HepG2 (cell line): ENCODE measurements around the gene PLEKHG7. TPM values are rescaled to one million over a fixed set of nuclear protein-coding genes. Genes with fewer than 3 reads are reported as not detected.

Experiments used
- ATAC-seq: fragments of 200-7000 bp; cut with Tn5 transposase; 3 replicates; pipeline ENCODE4 v1.9.1; 2020; ENCODE audit warnings: mild to moderate bottlenecking, moderate library complexity
- BruUV-seq: library from RNA; stranded (reverse); fragments of 400-500 nt; replicated peaks from 2 replicates; lab custom pipeline; 2021; lab: Mats Ljungman, UMichigan
- CTCF ChIA-PET: fragments of 300-600 bp; formaldehyde crosslinking; extraction: SDS; loops from one replicate; lab custom pipeline; 2021; ENCODE audit warnings: low total read pairs, inconsistent platforms, low intra/inter-chr PET ratio; lab: Yijun Ruan, JAX
- POLR2A ChIA-PET: fragments of 350-600 bp; sonication (Branson Sonifier 250); formaldehyde crosslinking; loops from one replicate; lab custom pipeline; 2020; ENCODE audit warnings: antibody characterized with exemption, inconsistent platforms; lab: Yijun Ruan, JAX
- DNase-seq: peaks from one replicate; pipeline ENCODE4 v3.0.0-alpha.2; 2015; ENCODE audit warnings: low spot score
- FAIRE-seq: peaks from 3 replicates; lab custom pipeline; 2011; peaks lifted over from hg19 to GRCh38; lab: Jason Lieb, UNC
- H2AFZ ChIP-seq: one replicate; pipeline ENCODE4 v1.6.1; 2011; ENCODE audit warnings: low read length, inconsistent platforms
- H3K27ac ChIP-seq: fragments of 300-600 bp; 3 replicates; pipeline ENCODE4 v1.8.0; 2011; ENCODE audit warnings: mixed run types, mild to moderate bottlenecking, mixed read lengths, low read length, inconsistent platforms; ENCODE audit not compliant: insufficient read depth; ENCODE audit errors: extremely low read length
- H3K27me3 ChIP-seq, 2 experiments: fragments of 200-600 bp in 1 of 2; 2 replicates in 1 of 2; 3 replicates in 1 of 2; pipeline versions ENCODE4 v1.6.0 to v1.8.0; 2011; ENCODE audit warnings: low read length in 2 of 2, mild to moderate bottlenecking in 2 of 2, moderate library complexity in 2 of 2, inconsistent platforms in 1 of 2; ENCODE audit not compliant: insufficient read depth in 2 of 2, control insufficient read depth in 1 of 2
- H3K36me3 ChIP-seq, 2 experiments: fragments of 200-600 bp in 1 of 2; replicated peaks in 1 of 2; 2 replicates in 1 of 2; 3 replicates in 1 of 2; pipeline versions ENCODE4 v1.5.1 to v1.8.0; 2011; ENCODE audit warnings: low read length in 2 of 2, inconsistent platforms in 1 of 2; ENCODE audit not compliant: insufficient read depth in 2 of 2, control insufficient read depth in 1 of 2
- H3K4me1 ChIP-seq: 2 replicates; pipeline ENCODE4 v1.5.1; 2012; ENCODE audit warnings: low read length, inconsistent platforms; ENCODE audit not compliant: insufficient read depth
- H3K4me2 ChIP-seq: 2 replicates; pipeline ENCODE4 v1.6.0; 2011; ENCODE audit warnings: low read depth, low read length, inconsistent platforms
- H3K4me3 ChIP-seq, 3 experiments: fragments of 200-600 bp in 1 of 3; sonication (generic), shearing (Covaris generic) in 1 of 3; replicated peaks in 1 of 3; 2 replicates each; pipeline ENCODE4 v1.5.1; 2011 to 2016; ENCODE audit warnings: low read length in 3 of 3, inconsistent platforms in 2 of 3, low read depth in 2 of 3, mild to moderate bottlenecking in 2 of 3, control low read depth in 1 of 3, mixed read lengths in 1 of 3; ENCODE audit not compliant: insufficient read depth in 1 of 3
- H3K79me2 ChIP-seq: one replicate; pipeline ENCODE4 v1.6.1; 2011; ENCODE audit warnings: low read length, inconsistent platforms; ENCODE audit not compliant: insufficient read depth
- H3K9ac ChIP-seq: 2 replicates; pipeline ENCODE4 v1.6.0; 2011; ENCODE audit warnings: mild to moderate bottlenecking, low read depth, low read length, inconsistent platforms; ENCODE audit not compliant: insufficient read depth
- H3K9me3 ChIP-seq: 2 replicates; pipeline ENCODE4 v1.5.1; 2012; ENCODE audit warnings: mild to moderate bottlenecking, low read length
- H4K20me1 ChIP-seq: 2 replicates; pipeline ENCODE4 v1.6.0; 2011; ENCODE audit warnings: inconsistent platforms, mild to moderate bottlenecking, low read length, moderate library complexity; ENCODE audit not compliant: insufficient read depth
- ATF1 ChIP-seq: IDR thresholded peaks from 2 replicates; pipeline ENCODE4 v1.6.1; 2016; ENCODE audit warnings: mild to moderate bottlenecking, control low read depth
- CREM ChIP-seq, 2 experiments: sonication (generic) in 1 of 2; formaldehyde crosslinking in 1 of 2; IDR thresholded peaks; 2 replicates each; pipeline versions ENCODE4 v1.4.0 to v1.6.1; 2016 to 2020; ENCODE audit warnings: antibody characterized with exemption in 1 of 2, mild to moderate bottlenecking in 1 of 2, missing genetic modification reagents in 1 of 2
- KAT8 ChIP-seq: IDR thresholded peaks from 2 replicates; pipeline ENCODE4 v1.6.1; 2016; ENCODE audit warnings: missing genetic modification reagents, missing compliant biosample characterization
- SSRP1 ChIP-seq: IDR thresholded peaks from 2 replicates; pipeline ENCODE4 v1.6.1; 2016; ENCODE audit warnings: control low read depth
- STAG1 ChIP-seq: sonication (generic); formaldehyde crosslinking; IDR thresholded peaks from 2 replicates; pipeline ENCODE4 v1.4.0; 2020; ENCODE audit warnings: missing genetic modification reagents
- ZNF331 ChIP-seq: sonication (generic); formaldehyde crosslinking; IDR thresholded peaks from 2 replicates; pipeline ENCODE4 v1.4.0; 2020; ENCODE audit warnings: missing genetic modification reagents
- ZNF468 ChIP-seq: sonication (generic); formaldehyde crosslinking; IDR thresholded peaks from 2 replicates; pipeline ENCODE4 v1.8.0; 2022; ENCODE audit warnings: mild to moderate bottlenecking, moderate library complexity, missing genetic modification reagents
- ZNF510 ChIP-seq: sonication (generic); formaldehyde crosslinking; IDR thresholded peaks from 2 replicates; pipeline ENCODE4 v1.4.0; 2020; ENCODE audit warnings: low read depth, mild to moderate bottlenecking, missing genetic modification reagents
- ZNF614 ChIP-seq: IDR thresholded peaks from 2 replicates; pipeline ENCODE4 v1.6.1; 2018; ENCODE audit warnings: missing biosample characterization, missing genetic modification reagents, inconsistent platforms, borderline replicate concordance
- WGBS: methylation state at CpG from one replicate; pipeline ENCODE4 v1.1.6; 2017; ENCODE audit warnings: low lambda C conversion rate; 5-methylcytosine and 5-hydroxymethylcytosine counted together
- in situ Hi-C: cut with HindIII; loops from 2 replicates; pipeline ENCODE4 v1.10.0; 2017; ENCODE audit warnings: low pct_unique_long_range_greater_than_20kb; ENCODE audit not compliant: extremely low pct_ligation_motif_present
- intact Hi-C: fragments of 100-400 bp; cut with micrococcal nuclease; formaldehyde crosslinking; loops from one replicate; pipeline ENCODE4 v1.10.0; 2022; ENCODE audit not compliant: unreplicated experiment
- polyA plus RNA-seq, 8 experiments: library from polyadenylated mRNA; depleted of rRNA in 3 of 8; stranded (reverse) in 7 of 8; unstranded in 1 of 8; fragments of >200 nt; fragmentation: Illumina TruSeq in 4 of 8; extraction: Trizol in 4 of 8; gene quantifications; 2 replicates each; pipeline versions ENCODE4 v1.2.1 to v1.2.3, GENCODE V29; 2011 to 2016; ENCODE audit warnings: low read depth in 4 of 8, missing spikeins in 1 of 8, mixed read lengths in 1 of 8; ENCODE audit not compliant: insufficient read depth in 1 of 8
- total RNA-seq, 5 experiments: library from RNA; depleted of rRNA; stranded (reverse); fragments of >200 nt; fragmentation: Illumina TruSeq; extraction: Trizol; gene quantifications; 2 replicates each; pipeline ENCODE4 v1.2.3, GENCODE V29; 2016; ENCODE audit warnings: low read depth in 1 of 5
- TF ChIP-seq, protein P1 (sequence below): sonication (generic); formaldehyde crosslinking; conservative IDR thresholded peaks from 2 replicates; pipeline ENCODE4 v1.8.1; 2023; ENCODE audit warnings: missing genetic modification reagents

Gene PLEKHG7
- total and polyA plus RNA-seq, 2 of the 13 experiments (the other 11 are each of a cell fraction or from before 2014, with no cell fraction given): not detected

DNA sequence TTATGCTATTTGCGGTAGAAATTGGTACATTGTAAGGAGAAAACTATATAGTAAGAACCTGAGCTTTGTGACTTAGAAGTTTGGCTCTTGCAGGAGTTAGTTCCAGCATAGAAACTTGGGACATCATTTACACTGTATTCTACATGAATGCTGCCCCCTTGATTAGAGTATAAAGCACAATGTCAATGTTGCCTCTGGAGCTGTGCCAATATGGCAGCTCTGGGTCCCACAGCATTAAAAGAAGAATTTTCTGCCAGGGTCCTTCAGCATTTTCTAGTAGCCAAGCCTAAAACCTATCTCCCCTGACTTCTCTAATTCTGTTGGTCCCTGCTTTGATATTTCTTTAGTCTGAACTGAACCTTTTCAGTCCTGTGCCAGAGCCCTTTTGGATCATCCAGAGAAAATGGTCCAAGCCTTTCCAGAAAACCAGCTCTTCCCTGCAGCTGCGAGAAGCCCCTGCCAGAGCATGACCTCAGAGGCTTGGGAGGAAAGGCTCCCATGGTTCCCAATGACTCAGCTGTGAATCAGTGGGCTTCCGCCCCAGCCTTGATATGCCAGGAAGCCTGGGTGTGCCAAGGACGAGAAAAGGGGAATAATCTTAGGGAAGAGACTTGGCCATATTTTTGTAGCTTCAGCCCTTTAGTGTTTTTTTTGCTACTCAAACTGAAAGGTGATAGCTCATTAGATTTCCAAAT lies 43.2 kb downstream of the PLEKHG7 start:
- TF ChIP-seq, protein P1, sequence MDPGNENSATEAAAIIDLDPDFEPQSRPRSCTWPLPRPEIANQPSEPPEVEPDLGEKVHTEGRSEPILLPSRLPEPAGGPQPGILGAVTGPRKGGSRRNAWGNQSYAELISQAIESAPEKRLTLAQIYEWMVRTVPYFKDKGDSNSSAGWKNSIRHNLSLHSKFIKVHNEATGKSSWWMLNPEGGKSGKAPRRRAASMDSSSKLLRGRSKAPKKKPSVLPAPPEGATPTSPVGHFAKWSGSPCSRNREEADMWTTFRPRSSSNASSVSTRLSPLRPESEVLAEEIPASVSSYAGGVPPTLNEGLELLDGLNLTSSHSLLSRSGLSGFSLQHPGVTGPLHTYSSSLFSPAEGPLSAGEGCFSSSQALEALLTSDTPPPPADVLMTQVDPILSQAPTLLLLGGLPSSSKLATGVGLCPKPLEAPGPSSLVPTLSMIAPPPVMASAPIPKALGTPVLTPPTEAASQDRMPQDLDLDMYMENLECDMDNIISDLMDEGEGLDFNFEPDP (CRISPR knock-in tag): no peak
- TF ChIP-seq KAT8 (CRISPR knock-in tag) (no peak), SSRP1 (CRISPR knock-in tag) (no peak), ZNF468 (no peak), ZNF614 (no peak), ATF1 (CRISPR knock-in tag) (no peak), ZNF331 (CRISPR knock-in tag) (no peak), CREM (IDR thresholded peaks at IDR 0.05) (no peak), CREM (CRISPR knock-in tag; IDR thresholded peaks at IDR 0.05) (no peak), STAG1 (no peak), ZNF510 (CRISPR knock-in tag) (no peak)
- Histone ChIP-seq H2AFZ (no peak overlapping the region), H3K9me3 (no peaks in the 10 kb centered on the region), H3K4me2 (no peak overlapping the region), H3K9ac (no peak overlapping the region), H3K27me3 (peaks cover 0 to 5% of the 10 kb centered on the region in 2 experiments; a peak in 1 of 5 replicates), H3K27ac (no peak overlapping the region), H3K4me1 (no peaks in the 10 kb centered on the region), H3K4me3 (no peak overlapping the region), H3K79me2 (no peaks in the 10 kb centered on the region), H4K20me1 (no peaks in the 10 kb centered on the region), H3K36me3 (no peaks in the 10 kb centered on the region)
- BruUV-seq: no TSS peak
- in situ Hi-C loops (no loop called here), intact Hi-C loops (no loop called here)
- FAIRE-seq: no peak
- ChIA-PET POLR2A (no interaction called here), CTCF (no interaction called here)
- 31% methylated on average over 4 of the region's 4 CpGs for WGBS
- DNase-seq: no peak
- no peak for ATAC-seq
